Measurements from ENCODE around the gene IRF6.

Gene IRF6

GRCh38 chr1:209790286-209791193, 15.4 kb downstream of the IRF6 start:
- DNase-seq (ENCODE audit: low read depth in 2 of 2), result no peak

- DNase-seq (ENCODE audit: low read depth in 2 of 2), result no peak
These were observed 16.7 kb downstream of the IRF6 start for GRCh38 chr1:209789245-209789644.

DNA sequence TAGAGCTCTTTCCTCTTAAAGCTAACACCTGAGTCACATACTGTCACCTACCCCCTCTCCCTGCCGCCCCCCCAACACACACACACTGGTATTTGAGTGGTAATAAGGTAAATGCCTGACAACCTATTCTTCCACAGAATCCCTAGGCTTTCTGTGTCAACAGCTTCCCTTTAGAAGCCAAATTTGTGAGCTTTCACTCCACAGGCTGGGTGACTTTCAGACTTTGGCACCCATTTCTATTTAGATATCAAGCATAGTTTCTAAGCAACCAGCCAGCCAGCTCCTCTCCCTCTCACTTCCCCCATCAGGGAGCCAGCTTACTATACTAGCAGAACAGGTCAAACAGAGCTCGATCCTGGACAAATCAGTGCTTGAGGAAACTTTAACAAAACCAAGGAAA, 18.4 kb downstream of the IRF6 start:
- no peak for DNase-seq (ENCODE audit: low read depth in 2 of 2)

DNA sequence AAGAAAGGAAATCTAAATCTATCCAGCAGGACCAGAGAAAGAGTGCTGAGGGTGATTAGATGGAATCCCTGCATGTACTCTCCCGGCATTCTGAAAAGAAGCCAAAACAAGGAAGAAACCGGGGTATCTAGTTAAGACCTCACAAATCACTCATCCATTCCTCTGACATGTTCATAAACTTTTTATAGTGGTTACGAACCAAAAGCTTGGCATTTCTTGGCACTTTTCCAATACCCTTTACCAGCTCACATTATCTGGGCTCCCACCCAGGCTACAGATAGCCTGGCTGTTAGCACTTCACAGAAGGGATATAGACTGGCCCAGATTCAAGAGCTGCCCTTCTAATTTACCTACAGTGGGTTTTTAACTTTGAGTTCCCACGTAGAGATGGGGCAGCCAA, 19.8 kb downstream of the IRF6 start:
- no peak for DNase-seq (ENCODE audit: low read depth in 2 of 2)

- no peak for DNase-seq (ENCODE audit: low read depth in 2 of 2)
These were observed 20.4 kb downstream of the IRF6 start for GRCh38 chr1:209785592-209785991.

DNA sequence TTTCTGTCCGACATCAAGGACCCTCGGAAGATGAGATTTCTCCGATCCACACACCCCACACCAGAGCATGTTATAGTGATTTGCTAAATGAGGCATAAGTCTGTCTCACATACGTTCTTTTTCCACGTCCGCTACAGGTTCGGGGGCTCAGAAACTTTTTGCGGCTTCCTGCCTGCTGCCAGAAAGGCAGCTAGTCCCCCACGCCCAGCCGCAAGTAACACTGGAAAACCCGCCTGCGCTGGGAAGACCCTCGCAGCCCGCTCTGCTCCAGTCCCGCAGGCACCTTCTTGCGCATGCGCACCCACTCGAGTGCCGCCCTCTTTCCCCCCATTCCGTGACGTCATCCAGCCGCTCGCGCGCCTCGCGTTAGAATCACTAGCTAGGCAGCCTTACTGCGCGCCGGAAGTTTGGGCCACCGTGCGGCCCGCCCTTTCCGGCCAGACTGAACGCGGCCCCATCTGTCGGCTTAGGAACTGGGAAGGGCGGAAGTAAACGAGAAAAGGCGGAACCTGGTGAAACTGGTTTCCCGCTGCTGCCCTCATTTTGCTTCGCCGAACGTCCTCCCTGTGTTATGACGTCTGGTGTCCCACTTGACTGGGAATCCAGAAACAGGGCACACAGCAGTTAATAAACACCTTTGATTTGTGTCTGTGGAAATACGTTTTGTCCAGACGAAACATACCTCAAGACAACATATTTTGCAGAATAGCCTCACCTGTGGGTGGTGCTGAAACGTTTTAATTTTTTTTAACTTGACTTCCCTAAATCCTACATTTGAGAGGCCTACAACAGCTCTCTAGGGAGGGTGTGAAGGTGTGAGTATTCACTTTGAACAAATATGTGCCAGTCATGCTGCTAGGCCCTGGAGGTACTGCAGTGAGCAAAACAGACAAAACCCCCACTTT, 21.4 kb downstream of the IRF6 start, which contains the start of gene C1orf74:
Gene C1orf74 (minus strand): TSS at position 295 of the 905 bp plus-strand sequence. CDS start 925 bp downstream, outside the sequence.
- DNase-seq (ENCODE audit: low read depth in 2 of 2), result peak; percentile 97 to 98

GRCh38 chr1:209783386-209783785, 22.6 kb downstream of the IRF6 start:
- no peak for DNase-seq (ENCODE audit: low read depth in 2 of 2)

DNA sequence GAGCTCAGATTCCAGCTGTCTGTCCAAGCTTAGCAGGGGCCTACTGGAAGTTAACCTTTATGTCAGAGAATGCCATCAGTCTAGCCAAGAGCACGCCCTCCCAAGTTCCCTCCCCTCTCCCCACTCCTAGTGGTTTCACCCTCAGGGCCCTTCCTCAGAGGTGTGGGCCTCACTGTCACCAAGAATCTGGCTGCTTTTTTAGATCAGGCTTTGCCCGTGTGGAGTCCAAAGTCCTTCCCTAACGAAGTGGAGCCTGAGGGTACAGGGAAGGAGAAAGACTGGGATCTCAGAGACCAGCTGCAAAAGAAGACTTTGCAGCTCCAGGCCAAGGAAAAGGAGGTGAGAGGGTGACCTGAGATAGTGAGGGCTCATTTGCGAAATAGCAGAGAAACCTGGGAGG, 25.7 kb downstream of the IRF6 start:
- DNase-seq (ENCODE audit: low read depth in 2 of 2), result no peak

- no peak for DNase-seq (ENCODE audit: low read depth in 2 of 2)
These were observed 27.8 kb downstream of the IRF6 start for GRCh38 chr1:209778102-209778501.

GRCh38 chr1:209777587-209777986, 28.4 kb downstream of the IRF6 start:
- no peak for DNase-seq (ENCODE audit: low read depth in 2 of 2)

GRCh38 chr1:209775678-209776077, 30.3 kb downstream of the IRF6 start:
- no peak for DNase-seq (ENCODE audit: low read depth in 2 of 2)

DNA sequence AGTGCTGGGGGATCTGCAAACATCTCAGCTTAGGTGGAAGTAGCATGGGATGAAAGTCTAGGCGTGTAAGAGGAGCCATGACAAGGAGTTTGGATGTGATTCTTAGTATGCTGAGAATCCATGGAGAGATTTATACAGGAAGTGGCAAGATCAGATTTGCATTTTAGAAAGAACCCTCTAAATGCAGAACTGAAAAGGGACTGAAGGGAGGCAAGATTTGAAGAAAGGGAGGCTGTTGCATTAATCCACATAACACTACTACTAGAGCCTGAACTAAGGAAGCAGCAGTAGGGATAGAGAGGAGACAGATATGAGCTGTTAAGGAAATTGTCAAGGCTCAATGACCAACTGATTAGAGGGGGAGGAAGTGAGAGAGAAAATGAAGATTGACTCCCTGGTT, 31.4 kb downstream of the IRF6 start:
- no peak for DNase-seq (ENCODE audit: low read depth in 2 of 2)

- DNase-seq (ENCODE audit: low read depth in 2 of 2), result no peak
These were observed 33.8 kb downstream of the IRF6 start for GRCh38 chr1:209772126-209772525.

- no peak for DNase-seq (ENCODE audit: low read depth in 2 of 2)
These were observed 35.1 kb downstream of the IRF6 start for GRCh38 chr1:209770636-209771415.

DNA sequence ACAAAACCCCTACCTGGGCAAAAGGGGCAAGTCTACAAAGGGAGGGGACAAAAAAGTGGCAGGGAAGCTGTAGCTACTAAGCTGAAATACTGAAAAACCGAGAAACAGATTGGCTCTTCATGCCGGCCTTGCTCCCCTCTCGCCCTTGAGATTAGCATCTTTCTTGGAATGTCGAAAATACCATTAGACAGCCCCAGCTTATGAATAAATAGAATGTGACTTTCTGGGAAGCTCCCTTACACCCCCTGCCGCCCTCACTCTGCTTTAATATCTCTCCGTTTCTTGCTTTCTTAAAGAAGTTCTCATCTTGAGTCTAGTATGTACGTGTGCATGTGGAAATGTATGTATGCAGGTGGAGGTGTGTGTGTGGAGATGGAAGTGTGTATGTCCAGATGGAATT, 36.0 kb downstream of the IRF6 start:
- DNase-seq (ENCODE audit: low read depth in 2 of 2), result no peak

DNA sequence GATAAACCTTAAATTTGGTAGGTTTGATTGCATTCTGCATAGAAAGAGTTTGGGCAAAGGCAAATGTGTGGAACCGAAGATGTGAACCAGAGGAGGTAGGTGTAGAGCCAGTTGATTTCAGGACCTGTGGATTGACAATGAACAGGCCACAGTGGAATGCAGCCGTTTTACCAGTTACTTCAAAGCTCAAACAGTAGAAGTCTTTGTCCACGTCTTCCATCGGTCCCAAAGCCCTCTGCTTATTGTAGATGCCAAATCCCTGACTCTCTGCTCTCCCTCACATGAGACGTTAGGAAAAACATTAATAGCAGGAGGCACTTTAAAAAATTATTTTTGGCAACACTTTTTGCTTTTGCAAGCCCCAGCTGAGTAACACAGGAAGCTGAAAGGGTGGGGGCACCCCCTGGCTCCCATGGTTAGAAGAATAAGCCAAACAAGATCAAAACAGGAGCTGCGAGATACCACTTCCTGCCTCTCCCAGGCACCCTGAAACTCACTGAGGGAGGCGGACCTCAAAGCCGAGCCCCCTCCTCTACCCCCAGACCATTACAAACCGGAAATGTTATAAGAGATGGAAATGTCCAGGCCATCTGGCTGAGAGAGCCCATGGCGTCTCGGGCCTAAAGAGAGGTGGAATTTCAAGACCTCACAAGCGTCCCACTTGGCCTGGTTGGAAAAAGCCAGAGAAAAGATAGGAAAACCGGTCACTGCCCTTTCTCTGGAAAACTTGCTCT, 36.6 kb downstream of the IRF6 start:
- DNase-seq (ENCODE audit: low read depth in 2 of 2), result peak; percentile 36 to 37

- peak; percentile 45 to 49 for DNase-seq (ENCODE audit: low read depth in 2 of 2)
These were observed 37.6 kb downstream of the IRF6 start for GRCh38 chr1:209768354-209768774.

- DNase-seq (ENCODE audit: low read depth in 2 of 2), result no peak
These were observed 38.2 kb downstream of the IRF6 start for GRCh38 chr1:209767706-209768105.

- no peak for DNase-seq (ENCODE audit: low read depth in 2 of 2)
These were observed 38.8 kb downstream of the IRF6 start for GRCh38 chr1:209767096-209767495.

GRCh38 chr1:209766051-209766450, 39.9 kb downstream of the IRF6 start:
- no peak for DNase-seq (ENCODE audit: low read depth in 2 of 2)

Measured in stimulated activated CD4-positive, alpha-beta T cell treated with anti-CD3 and anti-CD28 coated beads, Interleukin-1b, Interleukin-23, amount 100 ng/mL, for 1 hour (primary cell).